ENCODE measurements around the gene GNAI1. TPM values are rescaled to one million over a fixed set of nuclear protein-coding genes. Genes with fewer than 3 reads are reported as not detected.

GNAI1 gene
- total RNA-seq, 2 donors from 2014 or later = 30.2 to 40.4 TPM

DNA sequence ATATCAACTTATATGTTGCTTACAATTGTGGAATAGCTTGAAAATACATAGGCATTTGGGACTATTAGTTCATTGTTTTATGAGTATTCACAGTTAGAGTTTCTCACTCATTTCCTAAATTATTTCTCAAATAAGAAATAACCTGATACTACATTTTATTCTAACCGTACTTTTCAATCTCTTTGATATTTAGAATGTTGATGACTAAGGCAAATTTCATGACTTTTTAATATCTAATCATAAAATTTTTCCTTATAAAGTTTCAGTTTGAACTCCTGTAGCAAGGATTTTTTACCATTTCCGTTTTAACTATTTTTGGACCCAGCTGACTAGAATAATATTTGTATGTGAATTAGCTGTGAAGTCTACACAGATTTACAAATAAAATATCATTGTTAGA lies 41.3 kb upstream of the GNAI1 start:
- no peak overlapping the region for H3K27ac ChIP-seq
- no peak overlapping the region for H3K4me3 ChIP-seq
- no peaks in the 10 kb centered on the region for H3K27me3 ChIP-seq (replicated peaks; ENCODE audit: insufficient read depth)
- H3K4me1 ChIP-seq (replicated peaks) = no peaks in the 10 kb centered on the region
- 88% methylated on average over 2 of the region's 2 CpGs for WGBS
- TF ChIP-seq POLR2AphosphoS5 (IDR thresholded peaks at IDR 0.05) (no peak), POLR2A (IDR thresholded peaks at IDR 0.05) (no peak)
- TF ChIP-seq, protein P1, sequence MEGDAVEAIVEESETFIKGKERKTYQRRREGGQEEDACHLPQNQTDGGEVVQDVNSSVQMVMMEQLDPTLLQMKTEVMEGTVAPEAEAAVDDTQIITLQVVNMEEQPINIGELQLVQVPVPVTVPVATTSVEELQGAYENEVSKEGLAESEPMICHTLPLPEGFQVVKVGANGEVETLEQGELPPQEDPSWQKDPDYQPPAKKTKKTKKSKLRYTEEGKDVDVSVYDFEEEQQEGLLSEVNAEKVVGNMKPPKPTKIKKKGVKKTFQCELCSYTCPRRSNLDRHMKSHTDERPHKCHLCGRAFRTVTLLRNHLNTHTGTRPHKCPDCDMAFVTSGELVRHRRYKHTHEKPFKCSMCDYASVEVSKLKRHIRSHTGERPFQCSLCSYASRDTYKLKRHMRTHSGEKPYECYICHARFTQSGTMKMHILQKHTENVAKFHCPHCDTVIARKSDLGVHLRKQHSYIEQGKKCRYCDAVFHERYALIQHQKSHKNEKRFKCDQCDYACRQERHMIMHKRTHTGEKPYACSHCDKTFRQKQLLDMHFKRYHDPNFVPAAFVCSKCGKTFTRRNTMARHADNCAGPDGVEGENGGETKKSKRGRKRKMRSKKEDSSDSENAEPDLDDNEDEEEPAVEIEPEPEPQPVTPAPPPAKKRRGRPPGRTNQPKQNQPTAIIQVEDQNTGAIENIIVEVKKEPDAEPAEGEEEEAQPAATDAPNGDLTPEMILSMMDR (IDR thresholded peaks at IDR 0.05) = no peak
- H3K36me3 ChIP-seq = no peaks in the 10 kb centered on the region
- no peaks in the 10 kb centered on the region for H3K9me3 ChIP-seq
- DNase-seq (ENCODE audit: low spot score) = no peak
- intact Hi-C loops (cut with DNase I) = loop anchor here (10.0 kb wide), 1 partner anchor 301 kb away; no protein-coding TSS in a partner anchor

- WGBS = 7% methylated on average over 1 of the region's 1 CpG
- no peak for DNase-seq (ENCODE audit: low spot score)
- no peaks in the 10 kb centered on the region for H3K4me1 ChIP-seq (replicated peaks)
- TF ChIP-seq, protein P1 (IDR thresholded peaks at IDR 0.05) = peak in 3 of 4 experiments; percentile 47 to 54 (median 48)
- TF ChIP-seq POLR2A (IDR thresholded peaks at IDR 0.05) = no peak
- H3K9me3 ChIP-seq = no peaks in the 10 kb centered on the region
- no peak overlapping the region for H3K27ac ChIP-seq
- H3K4me3 ChIP-seq = no peak overlapping the region
- H3K36me3 ChIP-seq = no peaks in the 10 kb centered on the region
- H3K27me3 ChIP-seq (replicated peaks; ENCODE audit: insufficient read depth) = no peaks in the 10 kb centered on the region
- intact Hi-C loops (cut with DNase I) = loop anchor here (10.0 kb wide), 1 partner anchor 299 kb away; no protein-coding TSS in a partner anchor
Measured at GRCh38 chr7:80095545-80095944, 39.1 kb upstream of the GNAI1 start.

DNA sequence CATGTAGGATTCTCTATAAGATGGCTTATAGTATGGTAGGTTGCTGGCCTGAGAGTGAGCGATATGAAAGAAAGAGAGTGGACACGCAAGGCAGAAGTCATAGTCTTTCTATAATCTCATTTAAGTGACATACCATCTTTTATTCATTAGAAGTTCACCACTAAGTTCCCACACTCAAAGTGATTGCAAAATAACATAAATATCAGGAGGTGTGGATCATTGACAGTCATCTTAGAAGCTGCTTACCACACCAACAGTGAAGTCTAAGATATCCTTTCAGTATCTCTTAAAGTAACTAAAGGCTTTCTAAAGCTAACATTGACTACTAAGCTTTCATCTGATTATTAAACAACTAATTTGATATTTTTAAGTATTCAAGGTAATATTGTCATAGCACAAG lies 36.9 kb upstream of the GNAI1 start:
- H3K27me3 ChIP-seq (replicated peaks; ENCODE audit: insufficient read depth) = no peaks in the 10 kb centered on the region
- intact Hi-C loops (cut with DNase I) = loop anchor here (10.0 kb wide), 1 partner anchor 297 kb away; no protein-coding TSS in a partner anchor
- H3K4me1 ChIP-seq (replicated peaks) = no peaks in the 10 kb centered on the region
- H3K4me3 ChIP-seq = no peak overlapping the region
- no peaks in the 10 kb centered on the region for H3K36me3 ChIP-seq
- WGBS = 100% methylated on average over 2 of the region's 2 CpGs
- no peaks in the 10 kb centered on the region for H3K9me3 ChIP-seq
- no peak overlapping the region for H3K27ac ChIP-seq
- TF ChIP-seq POLR2A (IDR thresholded peaks at IDR 0.05) (no peak), POLR2AphosphoS5 (IDR thresholded peaks at IDR 0.05) (no peak)
- TF ChIP-seq, protein P1 (IDR thresholded peaks at IDR 0.05) = no peak
- DNase-seq (ENCODE audit: low spot score) = no peak

DNA sequence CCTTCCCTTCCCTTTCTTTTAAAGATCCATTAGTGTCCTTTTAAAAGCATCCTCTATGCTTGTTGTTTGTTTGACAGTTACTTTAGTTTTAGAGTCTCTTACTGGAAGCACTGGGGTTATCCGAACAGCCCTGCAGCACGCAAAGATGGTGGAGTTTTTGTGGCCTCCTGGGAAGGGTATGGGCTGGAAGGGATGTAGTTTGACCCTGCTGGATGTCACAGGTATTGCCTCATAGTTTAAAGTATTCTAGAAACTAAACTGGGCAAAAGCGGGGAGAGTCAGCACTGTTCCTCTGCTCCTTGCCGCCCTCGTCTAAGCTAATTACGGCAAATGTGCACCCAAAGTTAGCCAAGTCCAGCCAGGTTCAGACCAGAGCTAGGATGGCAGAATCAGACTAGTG lies 35.8 kb upstream of the GNAI1 start:
- Histone ChIP-seq H3K9me3 (no peaks in the 10 kb centered on the region), H3K27ac (no peak overlapping the region), H3K4me1 (replicated peaks) (no peaks in the 10 kb centered on the region), H3K36me3 (no peaks in the 10 kb centered on the region), H3K4me3 (no peak overlapping the region), H3K27me3 (replicated peaks; ENCODE audit: insufficient read depth) (no peaks in the 10 kb centered on the region)
- TF ChIP-seq POLR2AphosphoS5 (IDR thresholded peaks at IDR 0.05) = no peak
- TF ChIP-seq, protein P1 (IDR thresholded peaks at IDR 0.05) = no peak
- no peak for TF ChIP-seq POLR2A (IDR thresholded peaks at IDR 0.05)
- intact Hi-C loops (cut with DNase I) = loop anchor here (10.0 kb wide), 1 partner anchor 296 kb away; no protein-coding TSS in a partner anchor
- WGBS = 95% methylated on average over 6 of the region's 6 CpGs
- DNase-seq (ENCODE audit: low spot score) = no peak

DNA sequence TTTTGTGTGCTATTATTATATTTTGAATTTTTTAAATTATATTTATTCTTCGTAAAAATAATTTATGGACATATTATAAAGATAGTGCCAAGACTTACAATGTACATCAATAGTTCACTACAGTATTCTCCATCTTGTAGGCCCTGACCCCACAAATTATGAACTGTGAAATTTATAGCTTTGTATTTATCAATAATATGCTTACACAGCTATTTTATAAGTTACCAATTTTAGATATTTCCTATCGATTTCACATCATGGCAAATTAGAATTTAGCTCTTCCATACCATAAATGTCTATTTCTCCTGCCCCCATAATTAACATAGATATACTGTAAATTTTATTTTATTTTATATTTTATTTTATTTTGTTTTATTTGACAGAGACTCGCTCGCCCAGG lies 34.4 kb upstream of the GNAI1 start:
- WGBS = 98% methylated on average over 4 of the region's 4 CpGs
- Histone ChIP-seq H3K4me3 (no peak overlapping the region), H3K27me3 (replicated peaks; ENCODE audit: insufficient read depth) (no peaks in the 10 kb centered on the region), H3K4me1 (replicated peaks) (no peaks in the 10 kb centered on the region), H3K36me3 (no peaks in the 10 kb centered on the region), H3K27ac (no peak overlapping the region), H3K9me3 (no peaks in the 10 kb centered on the region)
- DNase-seq (ENCODE audit: low spot score) = no peak
- TF ChIP-seq POLR2AphosphoS5 (IDR thresholded peaks at IDR 0.05) = no peak
- no peak for TF ChIP-seq POLR2A (IDR thresholded peaks at IDR 0.05)
- TF ChIP-seq, protein P1 (IDR thresholded peaks at IDR 0.05) = no peak
- intact Hi-C loops (cut with DNase I) = no loop called here

All from prostate gland (tissue), 2 donors.